ENCODE data around the gene SLC11A2. TPM values are rescaled to one million over a fixed set of nuclear protein-coding genes. Genes with fewer than 3 reads are reported as not detected.

Gene SLC11A2
- 10 to 100 TPM; 35.8 to 60.2 (median 51.1) TPM for polyA plus RNA-seq (ENCODE audit: insufficient read length in 4 of 4)

- DNase-seq (ENCODE audit: low read depth in 4 of 4, low spot score in 3 of 4), result peak; percentile 79 to 90 (median 87)
These were observed at the start of gene SLC11A2 for GRCh38 chr12:51025836-51026638. TSS of gene SLC11A2 (minus strand) at chr12:51026384. CDS start at chr12:51010728, 15,656 bp downstream.

- no peak for DNase-seq (ENCODE audit: low read depth in 4 of 4, low spot score in 3 of 4)
These were observed 49.2 kb upstream of the SLC11A2 start for GRCh38 chr12:51075390-51075789.

DNA sequence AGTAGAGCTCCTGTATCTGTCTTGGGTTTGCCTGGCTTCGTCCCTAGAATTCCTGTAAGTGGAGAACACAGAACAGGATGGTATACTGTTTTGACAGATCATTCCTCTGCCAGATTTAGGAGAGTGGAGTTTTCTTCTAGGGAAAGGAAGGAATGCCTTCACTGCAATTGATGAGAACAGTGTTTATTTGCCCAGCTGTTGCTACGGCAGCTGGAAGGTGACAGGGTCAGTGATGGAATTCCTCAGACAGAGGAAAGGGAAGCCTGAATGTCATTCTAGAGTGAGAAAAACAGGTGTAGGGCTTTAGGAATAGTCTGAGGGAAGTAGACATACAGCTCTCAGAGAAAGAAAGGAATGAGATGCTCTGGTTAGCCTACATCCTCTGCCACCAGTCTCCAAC is 45.5 kb upstream of the SLC11A2 start:
- no peak for DNase-seq (ENCODE audit: low read depth in 4 of 4, low spot score in 3 of 4)

DNA sequence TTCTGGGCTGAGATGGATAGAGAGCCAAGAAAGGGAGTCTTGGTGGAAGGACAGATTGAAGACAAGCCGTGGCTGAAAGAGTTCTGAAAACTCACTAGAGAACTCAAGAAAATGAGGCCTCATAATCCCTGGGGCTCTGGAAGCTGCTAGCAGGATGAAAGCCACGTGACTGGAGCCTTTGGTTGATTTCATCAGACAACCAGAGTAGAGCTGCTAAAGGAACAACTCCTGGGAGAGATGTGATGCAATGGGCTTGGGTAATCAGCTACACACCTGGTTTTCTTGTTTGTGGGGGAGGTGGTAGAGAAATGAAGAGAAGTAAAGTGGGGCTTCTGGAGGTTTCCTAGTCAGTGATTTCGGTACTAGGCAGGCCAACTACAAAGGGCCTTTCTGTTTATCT is 43.8 kb upstream of the SLC11A2 start:
- DNase-seq (ENCODE audit: low read depth in 4 of 4, low spot score in 3 of 4), result no peak

GRCh38 chr12:51067771-51068170 is 41.6 kb upstream of the SLC11A2 start:
- DNase-seq (ENCODE audit: low read depth in 4 of 4, low spot score in 3 of 4), result no peak

DNA sequence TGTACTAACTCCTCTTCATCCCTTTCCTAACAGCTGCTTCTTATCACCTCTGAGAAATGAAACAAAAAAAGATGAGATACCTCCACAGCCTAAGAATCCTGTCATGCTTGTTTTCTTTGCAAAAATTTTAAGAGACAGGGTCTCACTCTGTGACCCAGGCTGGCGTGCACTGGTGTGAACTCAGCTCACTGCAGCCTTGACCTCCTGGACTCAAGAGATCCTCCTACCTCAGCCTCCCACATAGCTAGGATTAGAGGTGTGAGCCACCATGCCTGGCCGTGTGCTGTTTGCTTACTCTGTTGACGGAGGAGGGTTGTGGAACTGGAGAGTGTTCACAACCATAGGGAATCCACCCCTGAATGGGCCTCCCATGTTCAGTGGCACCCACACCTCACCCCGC is 41.0 kb upstream of the SLC11A2 start:
- no peak for DNase-seq (ENCODE audit: low read depth in 4 of 4, low spot score in 3 of 4)

GRCh38 chr12:51065530-51065929 is 39.3 kb upstream of the SLC11A2 start:
- no peak for DNase-seq (ENCODE audit: low read depth in 4 of 4, low spot score in 3 of 4)

GRCh38 chr12:51062631-51063397 is 36.6 kb upstream of the SLC11A2 start:
- DNase-seq (ENCODE audit: low read depth in 4 of 4, low spot score in 3 of 4), result no peak

DNA sequence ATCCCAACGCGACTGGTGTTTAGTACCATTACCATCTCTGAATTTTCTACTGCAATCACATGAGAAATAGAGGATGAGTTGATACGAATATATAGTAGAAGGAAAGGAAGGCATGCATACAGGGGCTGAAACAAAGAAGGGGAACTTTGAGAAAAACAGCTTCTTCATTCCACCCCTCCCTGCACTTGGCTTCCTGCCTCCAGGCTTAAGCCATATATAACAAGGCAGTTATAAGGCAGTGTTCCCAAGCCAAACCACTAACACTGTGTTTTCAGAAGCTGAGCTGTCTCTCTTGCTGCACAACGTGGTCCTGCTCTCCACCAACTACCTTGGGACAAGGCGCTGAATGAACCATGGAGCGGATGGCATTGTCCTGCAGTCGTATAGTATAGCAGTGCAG is 32.9 kb upstream of the SLC11A2 start:
- no peak for DNase-seq (ENCODE audit: low read depth in 4 of 4, low spot score in 3 of 4)

GRCh38 chr12:51056242-51056641 is 30.1 kb upstream of the SLC11A2 start:
- DNase-seq (ENCODE audit: low read depth in 4 of 4, low spot score in 3 of 4), result no peak

DNA sequence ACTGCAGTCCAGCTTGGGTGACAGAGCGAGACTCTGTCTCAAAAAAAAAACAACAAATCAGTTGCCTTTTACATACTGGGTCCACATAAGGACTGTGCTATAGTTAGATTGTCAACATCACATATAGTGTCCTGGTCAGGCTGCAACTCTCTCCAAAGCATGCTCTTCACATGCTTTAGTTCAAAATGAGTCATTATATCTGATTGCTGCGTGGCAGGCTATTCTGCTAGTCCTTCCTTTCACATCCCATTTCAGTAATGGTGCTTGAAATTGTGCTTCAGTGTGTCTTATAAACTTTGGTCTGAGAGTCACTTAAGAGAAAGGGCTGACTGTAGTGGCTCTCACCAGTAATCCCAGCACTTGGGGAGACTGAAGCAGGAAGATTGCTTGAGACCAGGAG is 28.9 kb upstream of the SLC11A2 start:
- DNase-seq (ENCODE audit: low read depth in 4 of 4, low spot score in 3 of 4), result no peak

GRCh38 chr12:51051787-51052186 is 25.6 kb upstream of the SLC11A2 start:
- DNase-seq (ENCODE audit: low read depth in 4 of 4, low spot score in 3 of 4), result no peak

- no peak for DNase-seq (ENCODE audit: low read depth in 4 of 4, low spot score in 3 of 4)
These were observed 23.3 kb upstream of the SLC11A2 start for GRCh38 chr12:51049525-51049924.

DNA sequence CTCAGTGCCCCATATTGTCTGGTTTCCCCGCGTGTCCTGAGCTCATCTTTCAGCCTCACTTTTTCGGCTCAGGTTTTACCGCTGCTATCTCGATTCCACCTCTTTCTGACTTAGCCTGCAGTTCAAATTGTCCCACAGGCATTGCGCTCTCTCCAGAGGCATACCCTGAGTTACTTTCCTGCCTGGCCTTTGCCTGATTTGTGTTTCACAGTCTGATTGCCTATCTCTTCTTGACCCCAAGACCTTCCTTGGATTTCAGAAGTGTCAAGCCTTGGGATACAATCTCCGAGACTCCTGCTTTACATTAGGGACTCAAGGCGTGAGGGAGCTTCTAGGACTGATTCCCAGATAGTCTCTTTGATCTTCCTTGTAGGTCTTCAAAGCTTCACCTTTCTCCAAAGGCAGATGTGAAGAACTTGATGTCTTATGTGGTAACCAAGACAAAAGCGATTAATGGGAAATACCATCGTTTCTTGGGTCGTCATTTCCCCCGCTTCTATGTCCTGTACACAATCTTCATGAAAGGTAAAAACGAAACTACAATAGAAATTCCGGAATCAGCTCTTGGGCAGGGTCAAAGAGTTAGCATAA is 22.6 kb upstream of the SLC11A2 start:
- no peak for DNase-seq (ENCODE audit: low read depth in 4 of 4, low spot score in 3 of 4)

GRCh38 chr12:51047655-51048540 is 21.7 kb upstream of the SLC11A2 start, which contains the start of gene LETMD1:
TSS of gene LETMD1 (plus strand) at chr12:51048327. CDS start at chr12:51048357, 30 bp downstream.
- peak; percentile 94 to 97 (median 96) for DNase-seq (ENCODE audit: low read depth in 4 of 4, low spot score in 3 of 4)

- DNase-seq (ENCODE audit: low read depth in 4 of 4, low spot score in 3 of 4), result no peak
These were observed 10.1 kb upstream of the SLC11A2 start for GRCh38 chr12:51036279-51036678.

- DNase-seq (ENCODE audit: low read depth in 4 of 4, low spot score in 3 of 4), result no peak
These were observed 7.4 kb upstream of the SLC11A2 start for GRCh38 chr12:51033457-51034089.

- no peak for DNase-seq (ENCODE audit: low read depth in 4 of 4, low spot score in 3 of 4)
These were observed 6.9 kb upstream of the SLC11A2 start for GRCh38 chr12:51033048-51033447.

- DNase-seq (ENCODE audit: low read depth in 4 of 4, low spot score in 3 of 4), result no peak
These were observed 2.6 kb upstream of the SLC11A2 start for GRCh38 chr12:51028813-51029150.
